ENCODE data around the gene DLG1. TPM values are rescaled to one million over a fixed set of nuclear protein-coding genes. Genes with fewer than 3 reads are reported as not detected.

Gene DLG1
- total RNA-seq, 4 donors from 2014 or later = 49.6 to 78.9 (median 76.2) TPM

DNA sequence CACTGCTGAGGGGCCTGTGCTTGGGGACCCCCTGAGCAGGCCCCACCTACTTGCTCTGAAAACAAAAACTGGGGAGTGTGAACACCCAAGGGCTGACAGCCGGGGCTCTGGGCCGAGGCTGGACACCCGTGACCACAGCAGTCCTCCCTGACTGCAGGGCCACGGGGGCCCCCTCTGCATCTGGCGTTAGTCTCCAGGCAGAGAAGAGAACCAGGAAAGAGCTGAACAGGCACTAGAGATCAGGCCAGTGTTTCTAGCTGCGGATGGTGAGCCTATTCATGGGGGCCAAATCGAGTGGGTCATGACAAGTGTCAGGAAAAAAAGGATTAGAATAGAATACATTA is 285.9 kb downstream of the DLG1 start:
- TF ChIP-seq, protein P1, sequence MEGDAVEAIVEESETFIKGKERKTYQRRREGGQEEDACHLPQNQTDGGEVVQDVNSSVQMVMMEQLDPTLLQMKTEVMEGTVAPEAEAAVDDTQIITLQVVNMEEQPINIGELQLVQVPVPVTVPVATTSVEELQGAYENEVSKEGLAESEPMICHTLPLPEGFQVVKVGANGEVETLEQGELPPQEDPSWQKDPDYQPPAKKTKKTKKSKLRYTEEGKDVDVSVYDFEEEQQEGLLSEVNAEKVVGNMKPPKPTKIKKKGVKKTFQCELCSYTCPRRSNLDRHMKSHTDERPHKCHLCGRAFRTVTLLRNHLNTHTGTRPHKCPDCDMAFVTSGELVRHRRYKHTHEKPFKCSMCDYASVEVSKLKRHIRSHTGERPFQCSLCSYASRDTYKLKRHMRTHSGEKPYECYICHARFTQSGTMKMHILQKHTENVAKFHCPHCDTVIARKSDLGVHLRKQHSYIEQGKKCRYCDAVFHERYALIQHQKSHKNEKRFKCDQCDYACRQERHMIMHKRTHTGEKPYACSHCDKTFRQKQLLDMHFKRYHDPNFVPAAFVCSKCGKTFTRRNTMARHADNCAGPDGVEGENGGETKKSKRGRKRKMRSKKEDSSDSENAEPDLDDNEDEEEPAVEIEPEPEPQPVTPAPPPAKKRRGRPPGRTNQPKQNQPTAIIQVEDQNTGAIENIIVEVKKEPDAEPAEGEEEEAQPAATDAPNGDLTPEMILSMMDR (IDR thresholded peaks at IDR 0.05; ENCODE audit: low read depth) = no peak

DNA sequence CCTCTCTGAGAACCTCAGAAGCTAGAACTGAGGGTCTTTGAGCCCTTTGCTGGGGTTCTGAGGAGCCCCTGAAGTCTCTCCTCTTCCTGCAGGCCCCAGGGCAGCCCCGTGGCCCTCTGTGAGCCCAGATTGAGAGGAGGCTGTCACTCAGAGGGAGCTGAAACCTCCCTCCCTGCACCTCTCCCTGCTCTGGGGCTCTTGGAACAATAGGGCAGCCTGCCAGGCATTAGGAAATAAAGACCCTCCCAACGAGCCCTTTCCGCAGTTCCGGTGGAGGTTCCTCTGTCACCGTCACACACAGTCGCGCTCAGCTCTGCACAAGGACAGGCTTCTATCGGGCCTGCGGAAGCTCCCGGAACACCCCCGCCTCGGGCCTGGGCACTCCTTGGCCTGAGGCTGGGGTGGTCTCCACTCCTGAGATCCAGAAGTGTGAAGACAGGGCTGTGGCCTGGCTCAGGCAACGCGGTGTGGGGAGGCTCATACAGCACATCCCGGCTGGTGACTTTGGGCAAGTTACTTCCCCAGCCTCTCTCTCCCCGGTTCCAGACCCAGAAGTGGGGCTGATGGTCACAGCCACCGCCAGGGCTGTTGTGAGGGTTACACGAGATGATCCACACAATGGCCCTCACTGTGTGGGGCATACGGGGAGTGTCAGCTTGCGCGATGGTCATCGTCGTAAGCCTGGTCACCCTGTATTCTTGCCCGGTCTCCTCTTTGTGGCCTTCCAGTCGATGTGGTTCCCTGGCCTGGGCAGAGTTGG is 286.5 kb downstream of the DLG1 start:
- TF ChIP-seq, protein P1 (IDR thresholded peaks at IDR 0.05; ENCODE audit: low read depth) = no peak

DNA sequence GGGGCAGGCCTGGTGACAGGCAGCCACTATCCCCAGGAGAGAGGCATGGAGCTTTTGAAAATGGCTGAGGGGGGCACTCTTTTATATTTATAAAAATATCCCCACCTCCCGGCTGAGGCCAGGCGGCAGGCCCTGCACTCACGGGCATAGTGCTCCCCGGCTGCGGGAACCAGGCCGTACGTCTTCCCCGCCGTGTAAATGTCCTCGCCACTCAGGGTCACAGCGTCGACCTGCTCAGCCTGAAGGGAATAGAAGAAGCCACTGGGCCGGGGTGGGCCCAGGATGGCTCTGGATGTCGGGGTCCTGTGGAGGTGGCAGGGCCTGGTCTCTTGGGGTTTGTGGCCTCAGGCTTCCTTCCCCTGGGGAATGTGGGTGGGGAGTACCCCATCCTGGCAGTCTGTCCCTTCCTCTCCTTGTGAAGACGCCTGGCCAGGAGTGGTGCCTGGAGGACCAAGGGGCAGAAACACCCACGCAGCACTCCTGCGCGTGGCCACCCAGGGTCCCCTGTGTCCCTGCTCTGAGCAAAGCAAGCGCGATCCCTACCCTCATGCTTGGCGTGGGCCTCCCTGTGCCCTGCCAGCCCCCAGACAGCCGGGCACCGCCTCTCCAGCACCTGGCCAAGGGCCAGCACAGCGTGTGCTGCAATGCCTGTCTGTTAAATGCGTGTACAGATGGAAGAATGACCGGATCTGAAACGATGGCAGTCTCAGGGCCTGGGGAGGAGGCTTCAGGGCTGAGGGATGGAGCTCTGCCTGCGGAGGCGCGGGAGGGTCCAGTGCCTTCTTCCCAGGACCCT is 287.7 kb downstream of the DLG1 start:
- TF ChIP-seq, protein P1 (IDR thresholded peaks at IDR 0.05; ENCODE audit: low read depth) = no peak

DNA sequence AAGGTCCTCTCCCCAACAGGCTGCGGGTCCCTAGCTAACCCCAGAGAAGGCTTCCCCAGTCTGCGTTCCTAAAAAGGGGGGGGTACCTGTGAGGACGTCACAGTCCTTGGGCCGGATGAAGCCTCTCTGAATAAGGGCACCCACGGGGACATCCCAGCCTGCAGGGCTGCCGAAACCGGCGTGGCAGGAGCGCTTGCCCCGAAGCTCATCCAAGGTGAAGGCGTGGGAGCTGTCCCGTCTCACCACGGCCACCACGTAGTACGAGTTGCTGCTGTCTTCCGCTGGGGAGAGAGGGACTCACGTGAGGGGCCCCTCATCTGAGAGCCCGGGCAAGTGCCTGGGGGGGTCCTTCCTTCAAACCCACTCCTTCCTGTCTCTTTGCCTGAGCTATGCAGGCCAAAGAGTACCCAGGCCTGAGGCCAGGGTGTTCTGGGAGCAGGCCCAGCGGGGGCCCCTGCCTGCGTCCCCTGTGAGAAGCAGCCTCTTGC is 288.8 kb downstream of the DLG1 start:
- TF ChIP-seq, protein P1 (IDR thresholded peaks at IDR 0.05; ENCODE audit: low read depth) = no peak

DNA sequence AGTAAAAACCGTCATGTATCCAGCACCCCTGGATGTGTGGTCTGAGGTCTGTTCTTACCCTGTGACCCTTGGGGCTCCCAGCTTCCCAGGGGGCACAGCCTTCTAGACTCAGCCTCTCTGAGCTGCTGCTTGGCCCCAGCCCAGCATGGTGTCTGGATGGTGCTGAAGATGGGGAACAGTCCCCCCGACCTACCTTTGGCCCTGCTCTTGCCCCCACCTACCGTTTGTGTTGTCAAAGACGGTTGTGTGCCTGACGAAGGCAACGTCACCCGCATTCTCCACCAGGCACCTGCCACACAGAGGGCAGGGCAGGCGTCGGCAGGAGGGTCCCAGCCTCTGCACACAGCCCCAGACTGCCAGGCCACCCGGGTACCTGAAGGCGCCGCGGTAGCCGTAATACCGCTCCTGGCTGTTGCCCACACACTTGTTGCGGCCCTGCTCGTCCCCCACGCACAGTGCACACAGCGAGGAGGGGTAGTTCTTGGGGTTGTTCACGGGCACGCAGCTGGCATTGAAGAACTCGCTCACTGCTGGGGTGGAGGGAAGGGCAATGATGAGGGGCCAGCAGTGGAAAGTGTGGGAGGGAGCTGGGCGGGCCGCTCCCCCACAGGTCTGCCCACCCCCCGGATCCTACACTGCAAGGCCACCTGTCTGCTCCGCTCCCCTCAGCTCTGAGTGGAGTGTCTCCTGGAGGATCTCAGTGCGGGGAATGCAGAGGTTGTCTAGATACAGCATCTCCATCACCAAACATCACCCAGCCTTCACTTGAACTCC is 289.8 kb downstream of the DLG1 start:
- TF ChIP-seq, protein P1 (IDR thresholded peaks at IDR 0.05; ENCODE audit: low read depth) = no peak

DNA sequence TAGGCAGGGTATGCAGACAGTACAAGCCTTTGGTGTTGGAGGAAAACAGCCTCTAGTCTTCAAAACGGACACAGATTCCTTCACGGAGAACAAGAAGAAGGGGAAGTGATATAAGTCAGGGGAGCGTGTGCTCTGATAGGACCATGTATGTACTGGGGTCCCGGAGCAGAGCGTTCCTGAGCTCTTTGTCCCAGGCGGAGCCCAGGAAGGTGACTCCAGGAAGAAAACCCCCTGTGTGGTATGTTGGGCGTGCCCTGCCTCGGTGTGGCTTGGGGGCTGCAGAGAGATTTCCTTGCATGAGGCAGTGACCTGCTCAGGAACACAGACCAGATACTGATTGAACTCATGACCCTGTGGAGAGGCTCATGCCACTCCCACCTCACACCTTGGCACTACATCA is 290.5 kb downstream of the DLG1 start:
- TF ChIP-seq, protein P1 (IDR thresholded peaks at IDR 0.05; ENCODE audit: low read depth) = no peak

All from subcutaneous adipose tissue (tissue), 4 donors.